Activated T-cell treated with anti-CD3 and anti-CD28 coated beads for 24 hours (primary cell): ENCODE data around the gene ZNF423.
"Not testable (repeated sequence)": the region's sequence is repeated elsewhere in the genome, so short reads cannot be mapped to it uniquely, and the experiment has no call there.

Experiments
- DNase-seq: peaks from one replicate; pipeline ENCODE4 v3.0.0-alpha.2; 2020; ENCODE audit warnings: low read depth

The ZNF423 gene

GRCh38 chr16:49696414-49697101 lies 159.4 kb downstream of the ZNF423 start:
- no peak for DNase-seq

DNA sequence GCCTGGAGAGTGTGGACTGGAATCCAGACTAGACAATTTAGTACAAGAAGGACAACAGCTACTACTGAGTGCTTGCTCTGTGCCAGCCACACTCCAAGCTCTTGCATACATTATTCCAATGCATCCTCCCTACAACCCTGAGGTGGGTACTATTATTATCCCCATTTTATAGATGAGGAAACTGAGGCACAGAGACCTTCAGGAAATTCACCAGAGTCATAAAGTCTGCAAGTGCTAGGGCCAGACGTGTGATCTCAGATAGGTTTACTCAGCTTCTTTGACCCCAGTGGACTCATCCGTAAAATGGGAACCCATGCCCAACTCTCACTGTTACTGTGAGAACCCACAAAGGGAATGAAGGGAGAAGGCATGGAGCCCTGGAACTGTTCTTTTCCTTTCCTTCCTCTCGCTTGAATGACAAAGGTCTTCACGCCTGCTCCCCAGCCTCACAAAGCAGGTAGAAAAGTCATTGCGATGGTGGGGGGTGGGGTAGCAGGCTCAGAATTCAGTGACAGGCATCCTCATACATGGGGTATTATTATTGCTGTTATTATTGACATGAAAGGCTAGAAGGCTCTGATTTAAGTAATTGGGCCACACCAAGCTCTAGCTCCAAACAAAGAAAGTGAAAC lies 160.0 kb downstream of the ZNF423 start:
- no peak for DNase-seq

GRCh38 chr16:49693445-49693844 lies 162.5 kb downstream of the ZNF423 start:
- no peak for DNase-seq

DNA sequence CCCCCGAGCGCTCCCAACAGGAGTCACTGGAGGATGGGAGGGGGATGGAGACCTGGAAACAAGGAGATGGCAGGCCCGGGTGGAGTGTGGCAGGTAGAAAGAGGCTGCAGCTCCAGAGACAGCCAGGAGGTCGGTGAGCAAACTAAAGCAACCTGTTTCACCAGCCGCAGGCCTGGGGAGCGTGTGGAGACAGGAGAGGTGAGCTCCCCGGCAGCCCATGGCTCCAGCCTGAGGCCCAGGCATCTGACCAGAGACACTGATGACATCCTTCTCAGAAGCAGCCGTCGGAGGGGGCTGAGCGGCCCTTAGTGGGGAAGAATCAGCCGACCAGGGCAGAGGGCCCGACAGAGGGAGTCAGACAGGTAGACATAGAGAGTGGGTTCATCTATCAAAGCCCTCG lies 165.1 kb downstream of the ZNF423 start:
- DNase-seq, result no peak

DNA sequence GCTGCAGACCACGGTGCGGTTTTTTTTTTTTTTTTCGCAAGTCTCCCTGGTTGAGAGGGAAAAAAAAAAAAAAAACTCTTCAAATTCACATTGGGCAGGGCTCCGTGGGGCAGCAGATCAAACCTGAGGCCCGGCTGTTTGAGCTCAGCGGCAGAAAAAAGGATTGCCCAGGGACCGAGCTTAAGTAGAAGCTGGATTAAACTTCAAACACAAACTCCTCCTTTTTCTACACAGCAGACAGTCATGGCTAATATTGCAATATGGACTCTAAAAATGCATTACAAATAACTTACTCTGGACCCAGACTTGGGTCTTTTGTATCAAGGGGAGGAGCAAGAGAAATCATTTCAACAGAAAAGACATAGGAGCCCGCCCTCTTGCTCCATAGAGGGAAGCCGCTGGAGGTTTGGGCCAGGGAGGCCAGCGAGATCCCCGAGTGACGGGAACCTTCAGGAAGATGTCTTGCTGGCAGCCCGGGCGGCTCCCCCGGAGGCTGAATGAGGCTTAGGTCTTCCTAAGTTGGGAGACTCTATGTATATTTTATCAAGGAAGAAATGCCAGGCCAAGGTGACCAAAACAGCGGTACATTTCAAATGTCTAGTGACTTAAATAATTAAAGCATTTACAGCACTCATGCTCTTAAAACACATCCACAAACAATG lies 167.7 kb downstream of the ZNF423 start:
- DNase-seq, result no peak

DNA sequence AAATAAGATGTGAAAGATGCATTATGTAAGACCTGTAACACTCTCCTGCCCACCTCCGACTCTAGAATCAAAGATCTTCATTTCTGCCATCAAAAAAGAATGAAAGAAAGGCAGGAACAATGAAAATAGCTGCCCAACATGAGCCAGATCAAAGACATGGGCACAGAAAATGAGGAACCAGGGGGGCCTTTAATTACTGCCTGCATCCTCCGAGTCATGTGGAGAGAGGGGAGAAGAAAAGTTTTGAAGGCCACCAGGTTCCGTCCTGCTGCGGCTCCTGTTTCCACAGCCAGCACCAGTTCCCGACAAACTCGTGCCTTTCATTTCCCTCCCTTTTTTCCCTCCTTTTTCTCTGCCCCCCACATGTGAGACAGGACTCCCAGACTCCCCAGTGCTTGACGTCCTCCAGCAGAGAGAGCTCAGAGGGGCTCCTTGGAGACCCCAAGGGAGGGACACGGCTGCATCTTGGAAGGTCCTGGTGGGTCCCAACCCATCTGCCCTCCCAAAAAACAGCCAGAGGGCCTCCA lies 168.4 kb downstream of the ZNF423 start:
- no peak for DNase-seq

DNA sequence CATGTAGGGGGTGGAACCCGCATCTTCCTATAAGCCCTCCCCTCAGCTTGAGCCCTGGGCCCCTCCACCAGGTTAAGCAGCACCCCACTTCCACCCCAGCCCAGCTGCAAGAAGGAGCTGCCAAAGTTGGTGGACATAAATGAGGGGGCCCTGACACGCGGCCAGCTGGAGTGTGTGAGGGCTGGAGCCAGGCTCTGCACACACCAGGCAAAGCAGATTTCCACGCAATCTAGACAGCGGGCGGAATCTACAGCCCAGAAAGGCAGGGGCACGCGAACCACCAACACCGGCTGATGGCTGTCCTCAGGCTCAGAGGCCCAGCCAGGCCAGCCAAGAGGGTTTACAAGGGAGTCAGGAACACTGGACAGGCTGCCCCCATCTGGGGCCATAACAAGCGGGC lies 171.2 kb downstream of the ZNF423 start:
- no peak for DNase-seq

DNA sequence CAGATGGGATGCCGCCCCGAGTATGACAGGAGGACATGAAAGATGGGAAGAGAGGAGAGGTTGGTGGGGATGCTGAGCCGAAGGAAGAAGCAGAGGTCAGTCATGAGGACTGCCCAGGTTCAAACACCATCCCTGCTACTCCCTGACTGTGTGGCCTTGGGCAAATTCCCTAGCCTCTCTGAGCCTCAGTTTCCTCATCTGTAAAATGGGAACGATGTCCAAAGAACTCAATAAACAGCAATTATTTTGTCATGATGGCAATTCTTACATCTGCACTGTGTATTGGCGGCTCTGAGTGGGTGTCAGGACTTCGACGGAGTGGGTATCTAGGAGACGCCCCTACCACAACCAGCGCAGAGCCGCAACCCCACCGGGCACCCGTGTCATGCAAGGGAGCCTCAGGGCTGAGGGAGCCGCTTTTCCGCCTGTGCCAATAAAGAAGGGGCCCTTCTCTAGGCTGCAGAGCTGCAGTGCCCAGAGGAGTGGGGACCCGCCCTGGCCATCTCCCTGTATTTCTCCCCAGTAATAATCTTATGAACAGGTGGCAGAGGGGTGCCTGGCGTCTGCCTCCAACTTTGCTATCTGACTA lies 173.2 kb downstream of the ZNF423 start:
- DNase-seq, result no peak

GRCh38 chr16:49681217-49681883 lies 174.6 kb downstream of the ZNF423 start:
- DNase-seq, result no peak

GRCh38 chr16:49679095-49679494 lies 176.8 kb downstream of the ZNF423 start:
- no peak for DNase-seq

GRCh38 chr16:49677661-49678060 lies 178.3 kb downstream of the ZNF423 start:
- DNase-seq, result not testable (repeated sequence)

- DNase-seq, result no peak
These were observed 180.5 kb downstream of the ZNF423 start for GRCh38 chr16:49675413-49675812.

DNA sequence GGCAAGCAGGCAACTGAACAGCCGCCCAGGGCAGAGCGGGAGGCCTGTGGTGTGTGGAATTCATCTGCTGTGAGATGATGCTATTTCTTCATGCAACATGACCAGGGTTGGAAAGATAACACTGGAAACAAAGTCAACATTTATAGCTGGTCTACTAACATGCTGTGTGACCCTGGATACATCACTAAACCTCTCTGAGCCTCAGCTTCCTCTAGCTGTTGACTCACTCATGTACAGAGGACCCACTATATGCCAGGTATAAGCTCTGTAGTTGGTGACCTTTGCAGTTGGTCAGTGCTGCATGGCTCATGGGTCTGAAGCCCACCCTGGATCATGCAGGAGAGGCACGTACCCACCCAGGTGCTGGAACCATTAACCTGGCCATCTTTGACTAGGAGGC lies 180.9 kb downstream of the ZNF423 start:
- no peak for DNase-seq

- DNase-seq, result no peak
These were observed 181.5 kb downstream of the ZNF423 start for GRCh38 chr16:49674351-49674851.

DNA sequence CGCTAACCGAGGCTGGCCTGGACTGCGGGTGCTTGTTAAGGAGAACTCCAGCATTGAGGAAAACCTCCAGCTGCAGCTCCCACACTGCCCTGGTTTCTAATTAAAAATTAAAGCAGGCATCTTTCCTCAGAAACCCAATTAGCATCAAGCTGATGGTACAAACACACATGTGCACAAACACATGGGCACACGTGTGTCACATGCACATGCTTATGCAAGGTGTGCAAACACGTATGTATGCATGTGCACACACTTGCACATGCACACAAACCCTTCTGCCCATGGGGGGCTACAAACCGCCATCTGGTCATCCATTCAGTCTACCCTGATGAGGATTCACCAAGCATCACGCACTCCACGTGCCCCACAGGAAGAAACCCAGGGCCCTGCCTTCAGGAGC lies 182.5 kb downstream of the ZNF423 start:
- DNase-seq, result no peak

DNA sequence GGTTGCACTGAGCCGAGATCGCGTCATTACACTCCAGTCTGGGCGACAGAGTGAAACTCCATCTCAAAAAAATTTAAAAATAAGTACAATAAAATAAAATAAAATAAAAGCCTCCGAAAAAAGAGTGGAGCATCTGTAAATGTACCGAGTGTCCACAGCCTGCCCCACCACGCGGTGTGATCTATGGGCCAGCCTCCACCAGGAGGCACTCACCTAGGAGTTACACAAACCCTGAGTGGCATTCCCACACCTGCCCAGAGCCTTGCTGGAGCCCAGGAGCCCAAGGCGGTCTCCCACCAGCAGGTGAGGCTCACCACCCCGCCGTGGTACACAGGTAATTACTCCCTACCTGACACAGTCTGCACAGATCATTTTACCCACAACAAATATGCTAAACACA lies 183.2 kb downstream of the ZNF423 start:
- DNase-seq, result no peak

DNA sequence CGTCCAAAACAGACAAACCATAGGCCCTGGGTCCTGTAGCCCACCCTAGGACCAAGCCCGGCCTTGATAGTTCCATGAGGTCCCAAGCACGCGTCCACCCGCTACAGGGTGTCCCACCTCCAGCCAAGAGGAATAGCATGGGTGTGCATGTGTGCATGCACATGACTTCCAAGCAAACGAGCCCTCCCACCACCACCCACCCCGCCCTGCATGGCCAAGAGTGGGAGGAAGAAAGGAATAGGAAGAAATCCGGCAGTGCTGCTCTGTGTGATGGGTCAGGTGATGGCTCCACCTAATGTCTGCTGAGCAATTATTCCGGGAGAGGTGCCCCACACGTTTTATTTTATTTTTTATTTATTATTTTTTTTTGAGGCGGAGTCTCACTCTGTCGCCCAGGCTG lies 184.6 kb downstream of the ZNF423 start:
- no peak for DNase-seq

DNA sequence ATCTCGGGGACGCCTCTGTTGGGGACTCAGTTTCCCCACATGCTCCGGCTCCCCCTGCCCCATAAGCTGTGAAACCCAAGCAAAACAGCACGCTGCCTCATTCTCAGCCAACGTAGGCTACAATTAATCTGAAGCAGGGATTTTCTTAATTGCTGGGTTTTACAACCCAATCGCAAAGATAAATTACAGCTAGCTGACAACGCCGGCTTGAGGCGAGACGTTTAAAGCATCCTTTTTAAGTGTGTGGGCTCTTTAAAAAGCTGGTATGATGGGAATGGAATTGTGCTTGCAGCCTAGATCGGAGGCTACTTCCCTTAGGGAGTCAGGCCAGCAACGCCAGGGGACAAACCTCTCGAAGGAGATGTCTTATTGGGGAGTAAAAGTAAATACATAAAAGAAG lies 185.3 kb downstream of the ZNF423 start:
- DNase-seq, result no peak

GRCh38 chr16:49665482-49666230 lies 190.3 kb downstream of the ZNF423 start:
- DNase-seq, result no peak

DNA sequence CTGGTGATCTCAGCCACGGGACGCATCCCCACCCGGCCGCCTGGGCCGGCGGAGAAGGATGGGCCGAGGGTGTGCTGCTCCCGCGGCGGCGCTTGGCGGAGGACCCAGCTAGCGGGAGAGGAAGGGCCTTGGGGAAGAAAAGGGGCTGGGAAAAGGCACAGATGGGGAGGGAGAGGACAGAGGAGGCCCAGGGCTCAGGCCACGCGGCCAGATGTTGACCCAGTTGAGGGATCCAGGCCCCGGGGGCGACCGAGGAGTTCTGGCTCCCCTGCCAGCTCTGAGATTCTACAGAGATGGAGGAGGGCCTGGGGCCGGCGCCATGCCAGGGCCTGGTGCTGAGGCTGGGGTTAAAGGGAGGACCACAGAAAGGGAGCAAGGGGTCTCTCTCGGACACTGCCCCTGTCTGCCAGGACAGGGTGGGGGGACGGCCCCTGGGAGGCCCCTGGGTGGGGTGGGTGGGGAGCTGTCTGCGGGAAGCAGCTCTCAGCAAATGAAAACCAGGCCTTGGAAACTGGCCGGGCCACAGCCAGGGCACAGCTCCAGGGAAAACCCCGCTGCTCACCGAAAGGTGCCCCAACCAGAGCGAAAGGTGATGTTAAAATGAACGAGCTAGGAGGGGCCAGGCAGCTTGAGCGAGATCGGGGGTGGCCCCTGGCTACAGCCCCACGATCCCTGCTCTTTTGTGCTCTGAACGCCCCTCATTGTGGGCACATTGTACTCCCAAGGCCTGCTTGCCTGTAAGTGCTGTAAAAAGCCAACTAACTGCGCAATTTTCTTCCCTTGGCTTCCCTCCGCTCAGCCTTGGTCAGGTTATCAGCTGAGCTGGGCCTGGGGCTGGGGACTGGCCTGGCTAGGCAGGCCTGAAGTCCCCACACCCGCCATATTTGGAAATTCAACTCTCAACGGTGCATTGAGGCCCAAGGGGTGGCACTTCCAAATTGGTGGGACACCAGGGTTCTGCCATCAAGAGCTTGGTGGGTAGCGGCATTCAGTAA lies 191.4 kb downstream of the ZNF423 start:
- DNase-seq, result no peak
